NCI-H69 (cell line): Measurements from ENCODE around the gene TFEB.
A peak's percentile ranks its signal among the peaks of the same experiment; 100 is the strongest.

Experiments used
- DNase-seq: peaks from one replicate; lab custom pipeline; 2025; lab: John Stamatoyannopoulos, UW

TFEB gene

GRCh38 chr6:41735427-41736185 is at the start of gene TFEB:
TSS of gene TFEB (minus strand) at chr6:41735608. CDS start at chr6:41691213, 44,395 bp downstream.
- peak; percentile 95 for DNase-seq

GRCh38 chr6:41784581-41785171 is 49.3 kb upstream of the TFEB start:
- no peak for DNase-seq

GRCh38 chr6:41783106-41783780 is 47.8 kb upstream of the TFEB start:
- DNase-seq, result no peak

- peak; percentile 30 for DNase-seq
Measured at GRCh38 chr6:41781366-41781730, 45.9 kb upstream of the TFEB start.

- peak; percentile 50 for DNase-seq
Measured at GRCh38 chr6:41780551-41781365, 45.4 kb upstream of the TFEB start, which contains the start of gene PRICKLE4. TSS of gene PRICKLE4 (plus strand) at chr6:41780782. CDS start at chr6:41783474, 2,692 bp downstream.

- DNase-seq, result peak; percentile 95
Measured at GRCh38 chr6:41779788-41780550, 44.6 kb upstream of the TFEB start, which contains the start of gene FRS3. TSS of gene FRS3 (minus strand) at chr6:41779900. CDS start at chr6:41776987, 2,913 bp downstream.

- no peak for DNase-seq
Measured at GRCh38 chr6:41779336-41779735, 43.9 kb upstream of the TFEB start.

- DNase-seq, result no peak
Measured at GRCh38 chr6:41778895-41779294, 43.5 kb upstream of the TFEB start.

GRCh38 chr6:41777551-41778285 is 42.3 kb upstream of the TFEB start:
- DNase-seq, result no peak

GRCh38 chr6:41775293-41775882 is 40.0 kb upstream of the TFEB start:
- DNase-seq, result no peak

- DNase-seq, result no peak
Measured at GRCh38 chr6:41774841-41775240, 39.4 kb upstream of the TFEB start.

GRCh38 chr6:41771058-41771983 is 35.9 kb upstream of the TFEB start:
- no peak for DNase-seq

- no peak for DNase-seq
Measured at GRCh38 chr6:41770381-41771057, 35.1 kb upstream of the TFEB start.

- DNase-seq, result no peak
Measured at GRCh38 chr6:41769376-41769775, 34.0 kb upstream of the TFEB start.

GRCh38 chr6:41768545-41769308 is 33.3 kb upstream of the TFEB start:
- DNase-seq, result peak; percentile 39

GRCh38 chr6:41767112-41767833 is 31.9 kb upstream of the TFEB start:
- peak; percentile 89 for DNase-seq
